ENCODE data around the gene IL6. TPM values are rescaled to one million over a fixed set of nuclear protein-coding genes. Genes with fewer than 3 reads are reported as not detected.

Gene IL6
- total RNA-seq = 62.2 and 108 TPM in 2 replicates

GRCh38 chr7:22726907-22727713 lies at the start of gene IL6:
TSS of gene IL6 (plus strand) at chr7:22727200. CDS start at chr7:22727263, 63 bp downstream.

Other genes with a start within 250 kb of the IL6 start
- gene STEAP1B, start 227.0 kb upstream of the IL6 start, total RNA-seq = 13.3 and 23.4 TPM in 2 replicates
- gene TOMM7, start 95.6 kb downstream of the IL6 start, total RNA-seq = 117 and 212 TPM in 2 replicates